IPS DF 4.7 (cell line): Measurements from ENCODE around the gene KIAA1614.

Experiments used
- DNase-seq: peaks from one replicate; pipeline ENCODE4 v3.0.0-alpha.2; 2013; ENCODE audit warnings: low spot score; ENCODE audit errors: extremely low read depth

Gene KIAA1614

GRCh38 chr1:180925471-180926051 lies 12.9 kb downstream of the KIAA1614 start:
- no peak for DNase-seq

DNA sequence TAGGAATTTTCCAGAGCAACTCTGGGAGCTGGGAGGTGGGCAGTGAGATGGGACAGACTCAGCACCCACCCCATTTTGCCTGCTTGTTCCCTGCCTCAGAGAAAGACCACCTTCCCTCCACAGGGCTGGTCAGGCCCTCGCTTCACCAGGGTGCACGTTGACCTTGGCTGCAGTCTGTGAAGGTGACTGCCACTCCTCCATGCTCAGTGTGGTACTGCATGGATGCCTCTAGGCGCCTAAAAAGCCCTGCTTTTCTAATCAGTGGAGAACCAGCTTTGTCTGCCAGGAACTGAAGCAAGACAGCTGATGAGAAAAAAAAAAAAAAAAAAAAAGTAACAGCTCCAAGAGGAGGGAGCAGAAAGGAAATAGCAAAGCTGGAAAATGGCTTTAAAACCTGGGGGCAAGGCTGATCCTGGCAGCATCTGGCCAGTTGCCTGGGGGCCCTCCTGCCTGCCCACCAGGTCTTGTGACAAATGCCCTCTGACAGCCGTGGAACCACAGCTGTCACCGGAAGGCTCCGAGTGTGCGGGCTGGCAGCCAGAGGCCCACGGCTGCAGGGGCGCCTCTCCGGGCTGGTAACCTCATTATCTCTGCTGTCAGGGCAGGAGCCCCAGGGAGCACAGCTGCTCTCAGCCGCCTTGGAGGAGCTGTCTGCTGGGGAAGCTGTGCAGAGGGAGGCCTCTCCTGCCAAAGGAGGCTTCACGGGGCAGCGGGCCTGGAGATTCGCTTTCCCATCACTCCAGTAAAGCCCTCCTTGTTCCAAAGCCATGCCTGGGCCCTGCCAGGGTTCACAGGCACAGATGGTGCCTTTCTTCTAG lies 13.7 kb downstream of the KIAA1614 start:
- DNase-seq: no peak

GRCh38 chr1:180927348-180927747 lies 14.7 kb downstream of the KIAA1614 start:
- DNase-seq: no peak

GRCh38 chr1:180927841-180928240 lies 15.1 kb downstream of the KIAA1614 start:
- no peak for DNase-seq

- DNase-seq: no peak
Observed at GRCh38 chr1:180928331-180929230, 15.9 kb downstream of the KIAA1614 start.

DNA sequence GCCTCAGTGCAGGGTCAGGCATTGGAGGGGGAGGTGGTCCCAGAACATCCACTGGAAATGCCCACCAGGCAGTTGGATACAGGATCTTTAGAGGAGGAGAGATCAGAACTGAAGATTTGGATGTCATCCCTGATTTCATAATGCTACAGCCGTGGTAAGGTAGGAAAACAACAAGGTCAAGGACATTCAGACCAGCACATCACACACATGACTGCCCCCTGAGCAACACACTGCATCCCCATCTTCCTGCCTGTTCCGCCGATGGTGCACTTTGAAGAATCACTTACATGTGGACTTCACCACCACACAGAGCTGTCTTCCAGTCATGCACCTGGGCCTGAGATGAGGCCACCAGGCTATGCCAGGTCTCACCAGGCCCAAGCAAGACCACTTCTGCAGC lies 16.7 kb downstream of the KIAA1614 start:
- DNase-seq: no peak

DNA sequence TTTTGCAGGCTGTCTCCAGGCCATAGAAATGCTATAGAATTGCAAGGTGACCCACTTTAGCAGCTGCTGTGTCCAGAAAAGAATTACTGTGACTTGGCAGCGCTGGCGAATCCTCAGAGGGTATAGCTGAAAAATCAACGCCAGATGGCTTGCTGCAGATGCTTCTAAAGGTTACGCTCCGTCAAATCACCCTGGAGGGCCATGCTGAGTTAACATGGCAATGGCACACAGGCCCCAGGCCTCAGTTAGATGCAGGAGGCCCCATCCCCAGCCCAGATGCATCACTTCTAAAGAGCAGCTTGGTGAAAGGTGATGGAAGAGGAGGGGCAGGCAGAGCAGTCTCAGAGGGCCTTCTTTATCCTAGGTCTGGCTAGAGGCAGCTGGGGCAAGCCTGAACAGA lies 18.0 kb downstream of the KIAA1614 start:
- DNase-seq: no peak

DNA sequence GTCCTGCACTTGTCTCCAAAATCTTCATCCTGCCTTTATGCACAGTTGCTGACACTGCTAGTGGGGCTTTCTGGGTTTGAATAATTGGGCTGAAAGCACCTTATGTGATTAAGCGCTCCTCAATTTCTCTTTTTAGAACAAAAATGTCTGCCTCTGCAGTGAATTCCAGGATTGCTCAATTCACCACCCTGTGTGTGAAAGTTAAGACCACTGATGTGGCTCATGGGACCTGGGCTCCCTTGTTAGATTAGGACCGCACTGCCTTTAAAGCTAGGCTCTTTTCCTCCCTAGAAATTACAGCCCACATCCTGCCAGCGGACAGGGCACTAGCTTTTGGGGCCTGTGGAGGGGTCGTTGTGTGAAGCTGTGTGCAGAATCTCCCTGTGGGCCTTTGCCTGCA lies 18.8 kb downstream of the KIAA1614 start:
- no peak for DNase-seq

DNA sequence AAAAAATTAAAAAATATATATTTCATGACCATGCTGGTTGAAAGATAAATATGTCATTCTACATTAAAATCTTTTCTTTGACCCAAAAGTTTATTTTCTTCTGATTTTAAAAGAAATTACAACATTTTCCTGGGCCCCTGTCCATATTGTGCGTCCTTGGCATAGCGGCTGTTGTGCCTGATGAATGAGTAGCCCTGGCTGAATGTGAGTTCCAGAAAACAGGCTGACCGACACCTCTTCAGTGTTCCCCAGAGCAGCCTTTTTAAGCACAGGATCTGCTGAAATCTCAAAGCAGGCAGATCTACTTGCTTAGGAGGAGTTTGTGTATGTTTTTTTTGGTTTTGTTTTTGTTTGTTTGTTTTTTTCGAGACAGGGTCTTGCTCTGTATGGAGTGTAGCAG lies 19.7 kb downstream of the KIAA1614 start:
- DNase-seq: no peak

DNA sequence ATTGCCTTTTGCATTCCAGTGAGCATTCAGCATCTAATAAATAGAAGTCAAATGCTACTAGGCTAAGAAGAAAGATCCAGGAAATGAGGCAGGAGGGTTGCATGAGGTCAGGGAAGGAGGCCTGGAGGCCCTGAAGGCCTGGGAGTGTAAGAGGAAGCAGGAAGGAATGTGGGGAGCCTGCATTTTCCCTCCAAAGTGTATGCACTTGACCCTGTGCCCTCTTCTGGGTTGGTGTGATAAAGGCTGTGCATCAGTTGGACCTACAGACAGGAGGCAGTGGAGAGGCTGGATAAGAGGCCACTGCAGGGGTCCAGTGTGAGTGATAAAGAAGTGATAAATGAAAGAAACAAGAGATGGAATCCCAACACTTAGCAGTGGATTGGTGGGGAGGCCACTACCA lies 20.4 kb downstream of the KIAA1614 start:
- DNase-seq: no peak

GRCh38 chr1:180934563-180934962 lies 21.9 kb downstream of the KIAA1614 start:
- DNase-seq: no peak

- no peak for DNase-seq
Observed at GRCh38 chr1:180935326-180936109, 22.8 kb downstream of the KIAA1614 start.

- DNase-seq: no peak
Observed at GRCh38 chr1:180936110-180937011, 23.7 kb downstream of the KIAA1614 start.

- DNase-seq: no peak
Observed at GRCh38 chr1:180937012-180937372, 24.3 kb downstream of the KIAA1614 start.

- no peak for DNase-seq
Observed at GRCh38 chr1:180937624-180938225, 25.0 kb downstream of the KIAA1614 start.

DNA sequence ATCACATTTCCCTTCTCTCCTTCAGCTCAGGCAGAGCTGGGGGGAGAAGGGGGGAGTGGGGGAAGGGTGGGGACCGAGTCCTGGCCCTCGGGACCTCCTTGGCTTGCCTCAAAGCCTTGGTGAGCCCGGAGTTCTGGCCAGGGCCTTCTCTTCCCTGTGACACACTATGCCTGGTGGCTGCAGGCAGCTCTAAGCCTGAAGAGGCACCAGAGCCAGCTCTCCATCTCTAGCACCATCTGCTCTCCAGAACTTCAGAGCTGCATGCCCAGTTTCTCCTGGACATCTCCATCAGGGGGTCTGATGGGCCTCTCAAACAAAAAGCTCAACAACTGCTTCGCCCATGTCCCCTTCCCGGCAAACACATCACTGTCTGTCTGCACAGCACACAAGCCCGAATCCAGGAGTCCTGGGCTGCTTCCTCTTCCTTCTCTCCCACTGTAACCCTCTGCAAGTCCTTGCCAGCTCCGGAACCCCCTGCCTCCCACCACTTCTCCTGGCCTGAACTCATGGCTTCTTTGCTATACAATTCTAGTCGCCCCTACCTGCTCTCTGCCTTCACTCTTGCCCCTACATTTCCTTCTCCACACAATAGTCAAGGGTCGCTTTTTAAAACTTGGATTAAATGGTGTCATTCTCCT lies 26.5 kb downstream of the KIAA1614 start:
- DNase-seq: no peak

GRCh38 chr1:180939711-180940103 lies 27.0 kb downstream of the KIAA1614 start:
- no peak for DNase-seq

- no peak for DNase-seq
Observed at GRCh38 chr1:180940445-180940844, 27.7 kb downstream of the KIAA1614 start.

- DNase-seq: no peak
Observed at GRCh38 chr1:180941518-180942275, 29.0 kb downstream of the KIAA1614 start.
